Osteocyte (in vitro differentiated cells): ENCODE measurements around the gene CA5A. TPM values are rescaled to one million over a fixed set of nuclear protein-coding genes. Genes with fewer than 3 reads are reported as not detected.
"Not testable (repeated sequence)": the region's sequence is repeated elsewhere in the genome, so short reads cannot be mapped to it uniquely, and the experiment has no call there.

ENCODE experiments used
- DNase-seq: peaks from one replicate; pipeline ENCODE4 v3.0.0; 2021; ENCODE audit warnings: mixed read lengths; ENCODE audit not compliant: unreplicated experiment; ENCODE audit errors: extremely low spot score
- H3K27ac Mint-ChIP-seq: one replicate; pipeline ENCODE4 v1.8.0; 2021; ENCODE audit warnings: mild to moderate bottlenecking, mixed read lengths; ENCODE audit not compliant: unreplicated experiment
- H3K27me3 Mint-ChIP-seq: one replicate; pipeline ENCODE4 v1.8.0; 2021; ENCODE audit warnings: mixed read lengths; ENCODE audit not compliant: unreplicated experiment
- H3K36me3 Mint-ChIP-seq: one replicate; pipeline ENCODE4 v1.8.0; 2021; ENCODE audit warnings: mixed read lengths; ENCODE audit not compliant: unreplicated experiment
- H3K4me1 Mint-ChIP-seq: one replicate; pipeline ENCODE4 v1.8.0; 2021; ENCODE audit warnings: mixed read lengths; ENCODE audit not compliant: unreplicated experiment
- H3K4me3 Mint-ChIP-seq: one replicate; pipeline ENCODE4 v1.8.0; 2021; ENCODE audit warnings: mild to moderate bottlenecking, moderate library complexity, mixed read lengths; ENCODE audit not compliant: unreplicated experiment
- H3K9me3 Mint-ChIP-seq: one replicate; pipeline ENCODE4 v1.8.0; 2021; ENCODE audit warnings: mixed read lengths; ENCODE audit not compliant: unreplicated experiment
- CTCF ChIP-seq: fragments of 200-600 bp; sonication (generic); IDR thresholded peaks from 2 replicates; pipeline ENCODE4 v1.5.0; 2021; ENCODE audit warnings: antibody characterized with exemption, mild to moderate bottlenecking, moderate library complexity
- total RNA-seq: library from RNA; stranded (reverse); gene quantifications from 2 replicates; pipeline ENCODE4 v1.2.1, GENCODE V29; 2021

CA5A gene
- total RNA-seq, 1 donor from 2014 or later: not detected

- Mint-ChIP-seq H3K4me3 (no peak overlapping the region), H3K27me3 (peaks cover 18% of the 10 kb centered on the region), H3K9me3 (no peaks in the 10 kb centered on the region), H3K36me3 (no peaks in the 10 kb centered on the region), H3K27ac (no peak overlapping the region), H3K4me1 (peaks cover 28% of the 10 kb centered on the region)
- TF ChIP-seq CTCF: peak; percentile 33
- DNase-seq: no peak
Measured at GRCh38 chr16:87877942-87878507, 58.3 kb downstream of the CA5A start.

- peaks cover 9% of the 10 kb centered on the region for H3K27me3 Mint-ChIP-seq
- H3K4me1 Mint-ChIP-seq: peaks cover 24% of the 10 kb centered on the region
- no peak for TF ChIP-seq CTCF
- no peak for DNase-seq
- no peak overlapping the region for H3K27ac Mint-ChIP-seq
- no peak overlapping the region for H3K4me3 Mint-ChIP-seq
- no peaks in the 10 kb centered on the region for H3K36me3 Mint-ChIP-seq
- no peaks in the 10 kb centered on the region for H3K9me3 Mint-ChIP-seq
Measured at GRCh38 chr16:87874639-87875427, 61.5 kb downstream of the CA5A start.

- not testable (repeated sequence) for H3K27me3 Mint-ChIP-seq, H3K36me3 Mint-ChIP-seq, H3K9me3 Mint-ChIP-seq
- H3K4me3 Mint-ChIP-seq: peak overlapping the region; percentile 37
- H3K4me1 Mint-ChIP-seq: peaks cover 45% of the 10 kb centered on the region
- DNase-seq: peak; percentile 86
- H3K27ac Mint-ChIP-seq: peak overlapping the region; percentile 93
Measured at GRCh38 chr16:87870418-87871291, 65.7 kb downstream of the CA5A start.

GRCh38 chr16:87869879-87870417 is 66.4 kb downstream of the CA5A start:
- Mint-ChIP-seq H3K4me1 (peaks cover 49% of the 10 kb centered on the region), H3K27ac (peak overlapping the region; percentile 93), H3K4me3 (peak overlapping the region; percentile 37)
- DNase-seq, H3K9me3 Mint-ChIP-seq, H3K36me3 Mint-ChIP-seq, H3K27me3 Mint-ChIP-seq: not testable (repeated sequence)

- H3K27me3 Mint-ChIP-seq, H3K9me3 Mint-ChIP-seq: not testable (repeated sequence)
- Mint-ChIP-seq H3K36me3 (peaks cover 11% of the 10 kb centered on the region), H3K4me3 (peak within 1 kb of the TSS; percentile 78), H3K27ac (peak within 1 kb of the TSS; percentile 93), H3K4me1 (peaks cover 56% of the 10 kb centered on the region)
- DNase-seq: peak; percentile 95
Measured at GRCh38 chr16:87869061-87869878, 67.1 kb downstream of the CA5A start, which contains the start of gene SLC7A5. SLC7A5 (minus strand) TSS chr16:87869507; CDS start chr16:87869422, 85 bp downstream.

- Mint-ChIP-seq H3K27ac (peak overlapping the region; percentile 75), H3K4me3 (peak overlapping the region; percentile 78), H3K4me1 (peaks cover 59% of the 10 kb centered on the region), H3K36me3 (peaks cover 12% of the 10 kb centered on the region)
- not testable (repeated sequence) for DNase-seq, H3K9me3 Mint-ChIP-seq, H3K27me3 Mint-ChIP-seq
Measured at GRCh38 chr16:87868254-87869029, 67.9 kb downstream of the CA5A start.

GRCh38 chr16:87865902-87866555 is 70.3 kb downstream of the CA5A start:
- not testable (repeated sequence) for DNase-seq, H3K9me3 Mint-ChIP-seq, H3K27me3 Mint-ChIP-seq
- Mint-ChIP-seq H3K27ac (peak overlapping the region; percentile 44), H3K4me3 (peak overlapping the region; percentile 78), H3K36me3 (peaks cover 13% of the 10 kb centered on the region), H3K4me1 (peaks cover 61% of the 10 kb centered on the region)
